Stomach (tissue), 4 donors: ENCODE data around the gene AFTPH.

Experiments used
- CTCF ChIP-seq, 7 experiments: fragments of 450-650 bp in 4 of 7; fragments of 200-600 bp in 3 of 7; sonication (generic) in 3 of 7; IDR thresholded peaks; one replicate each; pipeline ENCODE4 v1.5.1; 2016 to 2019; ENCODE audit warnings: antibody characterized with exemption in 7 of 7, control low read depth in 2 of 7, mild to moderate bottlenecking in 1 of 7
- POLR2AphosphoS5 ChIP-seq, 3 donors: sonication (generic); formaldehyde crosslinking; IDR thresholded peaks; one replicate each; pipeline ENCODE4 v1.6.1; 2016; ENCODE audit warnings: antibody characterized with exemption in 3 of 3

GRCh38 chr2:64524604-64525316, 632 bp downstream of the AFTPH start:
- TF ChIP-seq POLR2AphosphoS5 (IDR thresholded peaks at IDR 0.05): peak in 1 of 3 donors; percentile 3
- TF ChIP-seq CTCF (IDR thresholded peaks at IDR 0.05): no peak
